ENCODE results near the gene OSBPL5.

Gene OSBPL5

DNA sequence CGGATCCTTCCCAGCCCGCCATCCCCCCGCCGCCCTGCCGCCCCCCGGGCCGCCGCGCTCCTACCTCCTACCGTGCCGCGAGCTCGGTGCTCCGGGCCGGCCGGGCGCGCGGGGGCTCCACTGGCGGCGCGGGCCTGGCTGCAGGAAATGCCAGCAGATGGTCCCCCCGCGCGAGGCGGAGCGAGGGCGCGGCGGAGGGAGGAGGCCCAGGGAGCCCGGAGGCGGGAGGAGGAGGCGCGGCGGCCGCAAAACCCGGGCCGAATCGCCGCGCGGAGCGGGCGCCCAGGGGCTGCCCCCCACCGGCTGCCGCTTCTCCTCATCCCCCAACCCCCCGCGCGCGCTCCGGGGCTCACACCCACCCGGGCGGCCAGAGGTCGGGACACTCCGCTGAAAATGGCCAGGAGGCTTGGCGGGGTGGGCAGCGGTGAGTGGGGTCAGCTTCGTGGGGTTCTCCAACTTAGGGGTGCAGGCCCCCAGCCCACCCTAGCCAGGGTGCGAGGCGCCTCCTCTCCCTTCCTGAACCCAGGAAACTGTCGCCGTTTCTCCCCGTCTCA, at the start of gene OSBPL5:
Gene OSBPL5, minus strand, starts transcription at position 159 of the 554 bp plus-strand sequence. CDS start 36,162 bp downstream, outside the sequence.
- DNase-seq = peak; percentile 59

DNA sequence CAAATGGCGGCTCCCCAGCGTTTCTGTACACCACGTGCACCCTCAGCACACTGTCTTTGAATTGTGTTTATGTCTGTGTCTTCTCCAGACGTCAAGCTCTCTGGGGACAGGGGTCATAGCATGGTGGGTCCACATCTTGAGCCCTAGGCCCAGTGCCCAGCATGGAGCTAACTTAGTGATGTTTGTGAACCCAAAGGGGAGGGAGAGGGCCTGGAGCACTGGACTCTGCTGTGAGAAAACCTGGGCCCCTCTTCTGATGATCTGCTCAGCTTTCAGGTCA, 49.2 kb upstream of the OSBPL5 start:
- DNase-seq = no peak

DNA sequence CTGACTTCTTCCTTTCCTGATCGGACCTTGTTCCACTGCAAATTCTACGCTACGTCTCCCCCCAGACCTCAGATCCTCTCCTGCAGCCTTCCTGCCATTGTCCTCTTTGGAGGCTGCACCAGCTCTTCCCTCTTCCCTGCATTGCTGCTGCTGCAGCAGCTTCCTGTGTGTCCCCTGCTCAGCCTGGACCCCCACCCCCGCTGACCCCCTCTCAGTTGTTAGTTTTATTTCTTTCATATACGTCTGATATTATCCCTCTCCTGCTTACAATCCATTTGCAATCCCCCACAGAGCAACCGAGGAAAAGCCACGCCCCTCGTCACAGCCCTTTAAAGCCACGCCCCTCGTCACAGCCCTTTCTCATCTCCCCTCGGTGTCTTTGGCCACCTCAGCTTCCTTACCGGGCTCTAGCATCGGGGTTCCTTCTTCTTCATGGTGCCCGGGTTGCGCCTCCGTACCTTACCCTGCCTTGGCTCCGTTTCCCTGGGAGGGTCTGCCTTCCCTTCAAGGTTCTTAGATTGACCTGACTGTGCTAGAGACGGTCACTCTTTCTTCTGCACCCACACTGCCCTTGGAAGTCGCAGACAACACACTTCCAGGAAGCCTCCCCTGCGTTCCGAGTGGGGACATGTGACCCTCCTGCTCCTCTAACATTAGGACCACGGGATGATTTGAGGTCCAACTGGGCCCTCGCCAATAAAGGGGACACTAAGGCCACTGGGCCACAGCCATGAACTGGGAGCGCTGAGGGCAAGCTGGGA, 48.7 kb upstream of the OSBPL5 start:
- no peak for DNase-seq

GRCh38 chr11:3208272-3208671, 43.2 kb upstream of the OSBPL5 start:
- no peak for DNase-seq

- DNase-seq = no peak
Measured at GRCh38 chr11:3207526-3208189, 42.5 kb upstream of the OSBPL5 start.

- no peak for DNase-seq
Measured at GRCh38 chr11:3206922-3207204, 41.8 kb upstream of the OSBPL5 start.

- DNase-seq = no peak
Measured at GRCh38 chr11:3206156-3206921, 41.2 kb upstream of the OSBPL5 start.

GRCh38 chr11:3205261-3206155, 40.4 kb upstream of the OSBPL5 start:
- DNase-seq = no peak

GRCh38 chr11:3204141-3205015, 39.3 kb upstream of the OSBPL5 start:
- no peak for DNase-seq

DNA sequence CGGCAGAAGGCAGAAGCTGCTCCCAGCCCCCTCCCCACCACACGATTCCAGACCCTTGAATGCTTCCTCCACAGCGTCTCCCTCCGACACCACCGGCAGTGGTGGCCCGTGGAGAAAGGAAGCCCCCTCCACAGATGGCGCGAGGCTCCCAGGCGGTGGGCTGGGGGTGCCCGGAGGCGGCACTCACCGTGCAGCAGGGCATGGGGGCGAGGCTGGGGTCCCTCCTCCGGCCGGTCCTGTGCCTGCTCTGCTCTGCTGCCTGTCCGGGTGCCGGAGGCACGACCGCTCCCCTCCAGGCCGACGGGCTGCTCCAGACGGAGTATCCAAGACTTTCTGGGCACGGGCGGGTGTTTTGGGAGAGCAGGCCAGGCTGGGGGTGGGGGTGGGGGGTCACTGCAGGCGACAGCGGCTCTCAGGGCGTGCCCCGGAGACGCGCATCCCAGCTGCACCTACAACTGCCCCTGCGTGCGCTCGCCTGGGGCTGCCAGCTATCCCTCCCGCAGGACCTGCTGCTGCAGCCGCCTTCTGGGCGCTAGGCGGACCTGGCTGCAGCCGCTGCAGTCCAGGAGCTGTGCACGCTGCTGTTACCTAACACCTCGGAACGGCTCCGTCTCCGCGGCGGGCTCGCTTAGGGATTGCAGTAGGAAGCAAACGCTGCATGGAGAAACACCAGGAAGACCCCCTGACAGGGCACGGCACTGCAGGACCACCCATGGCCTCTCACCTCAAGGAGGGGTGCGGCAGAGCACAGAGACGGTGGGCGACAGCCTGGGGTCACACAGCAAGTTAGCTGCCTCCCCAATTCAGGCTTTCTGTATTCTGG, 38.3 kb upstream of the OSBPL5 start:
- no peak for DNase-seq

- DNase-seq = no peak
Measured at GRCh38 chr11:3202759-3203158, 37.6 kb upstream of the OSBPL5 start.

- DNase-seq = no peak
Measured at GRCh38 chr11:3202305-3202704, 37.2 kb upstream of the OSBPL5 start.

DNA sequence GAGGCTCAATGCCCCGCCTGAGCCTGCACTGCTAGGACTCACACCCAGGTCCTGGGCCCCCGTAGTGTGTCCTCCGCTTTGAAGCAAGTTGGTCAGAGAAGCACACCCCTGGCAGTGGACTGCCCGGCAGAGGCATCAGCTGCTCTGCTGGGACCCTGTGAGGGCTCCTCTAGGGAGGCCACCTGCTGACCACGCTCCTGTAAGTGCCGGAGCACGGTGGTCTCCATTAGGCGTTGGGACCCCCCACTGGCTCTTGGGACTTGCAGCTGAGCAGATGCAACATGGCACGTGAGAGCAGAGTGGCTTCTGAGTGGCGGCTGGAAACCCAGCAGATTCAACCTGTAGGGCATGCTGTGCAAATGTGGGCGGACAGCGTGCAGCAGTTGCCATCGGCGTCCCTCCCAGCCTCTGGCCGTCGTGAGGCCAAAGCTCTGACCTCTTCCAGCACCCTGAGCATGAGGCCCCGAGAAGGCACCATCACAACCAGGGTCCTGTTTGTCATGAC, 36.6 kb upstream of the OSBPL5 start:
- DNase-seq = no peak

DNA sequence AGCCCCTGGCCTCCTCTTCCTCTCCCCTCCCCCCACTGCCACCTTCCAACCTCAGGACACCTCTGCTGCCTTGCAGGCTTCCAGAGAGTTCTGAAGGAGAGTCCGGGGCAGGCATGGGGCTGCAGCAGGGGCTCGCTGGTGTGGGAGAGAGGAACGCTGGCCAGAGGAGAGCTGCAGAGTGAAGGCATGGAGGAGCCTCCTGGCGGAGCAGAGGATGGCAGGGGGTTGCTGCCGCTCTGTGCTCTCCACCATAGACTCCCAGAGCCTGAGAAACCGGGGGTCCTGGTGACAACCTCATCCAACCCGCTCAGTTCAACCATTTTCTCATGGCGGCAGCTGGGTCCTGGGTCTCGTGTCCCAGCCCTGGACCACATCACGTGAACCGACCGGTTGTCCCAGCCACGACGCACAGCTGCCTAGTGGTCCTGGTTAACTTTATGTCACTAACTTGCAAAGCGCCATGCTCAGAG, 36.0 kb upstream of the OSBPL5 start:
- no peak for DNase-seq

DNA sequence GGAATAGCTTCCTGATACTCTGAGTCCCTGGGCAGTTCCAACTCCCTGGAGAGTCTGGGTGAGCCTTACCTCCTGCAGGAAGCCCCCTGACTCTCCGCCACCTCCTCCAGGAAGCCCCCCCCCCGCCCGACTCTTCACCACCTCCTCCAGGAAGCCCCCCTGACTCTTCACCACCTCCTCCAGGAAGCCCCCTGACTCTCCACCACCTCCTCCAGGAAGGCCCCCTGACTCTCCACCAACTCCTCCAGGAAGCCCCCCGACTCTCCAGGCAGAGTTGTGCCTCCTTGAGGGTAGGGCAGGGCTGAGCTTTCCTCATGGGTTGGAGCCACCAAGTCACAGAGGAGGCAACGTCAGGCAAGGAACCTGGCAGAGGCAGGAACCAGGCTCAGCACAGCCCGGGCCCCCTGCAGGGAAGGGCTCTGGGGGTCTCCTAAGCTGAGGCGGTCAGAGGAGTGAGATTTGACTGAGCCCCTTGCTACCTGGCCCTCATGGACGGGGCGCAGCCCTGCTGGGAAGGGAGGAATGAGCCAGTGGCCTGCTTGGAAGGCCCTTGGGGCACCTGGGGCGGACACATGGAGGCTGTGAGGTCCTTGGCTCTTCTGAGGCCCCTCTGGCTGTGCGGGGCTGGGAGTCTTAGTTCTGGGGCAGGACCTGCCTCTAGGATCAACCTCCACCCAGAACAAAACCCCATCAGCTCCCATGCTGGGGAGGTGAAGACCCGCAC, 35.4 kb upstream of the OSBPL5 start:
- DNase-seq = no peak

GRCh38 chr11:3199537-3200295, 34.6 kb upstream of the OSBPL5 start:
- DNase-seq = no peak

- no peak for DNase-seq
Measured at GRCh38 chr11:3198815-3199214, 33.7 kb upstream of the OSBPL5 start.

DNA sequence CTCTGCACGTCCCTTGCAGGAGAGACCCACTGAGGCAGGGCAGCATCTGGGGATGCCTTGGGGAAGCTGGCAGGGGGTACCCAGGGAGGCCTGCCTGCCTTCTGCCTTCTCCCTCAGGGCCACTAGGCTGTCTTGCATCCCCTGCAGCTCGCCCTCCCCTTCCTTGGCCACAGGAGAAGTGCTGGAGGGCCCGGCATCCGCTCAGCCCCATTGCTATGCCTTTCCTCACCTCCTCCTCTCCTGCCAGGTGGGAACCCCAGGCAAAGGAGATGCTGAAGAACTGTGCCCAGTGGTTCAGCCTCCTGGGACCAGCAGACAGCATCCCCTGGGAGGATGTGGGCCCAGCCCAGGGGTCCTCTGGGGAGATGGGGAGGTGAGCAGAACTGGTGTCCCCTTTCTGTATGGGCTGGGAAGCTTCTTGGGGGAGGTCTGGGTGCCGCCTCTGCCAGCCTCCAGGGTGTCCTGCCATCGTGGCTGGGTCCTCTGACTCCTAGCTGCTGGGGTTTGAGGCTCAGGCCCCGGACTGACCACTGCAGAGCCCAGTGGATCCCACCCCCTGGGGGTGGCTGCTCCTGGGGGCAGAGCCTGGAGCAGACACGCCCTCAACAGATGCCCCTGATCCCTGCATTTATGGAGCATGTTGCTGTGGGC, 32.9 kb upstream of the OSBPL5 start:
- no peak for DNase-seq
